ENCODE measurements around the gene CFAP97. TPM values are rescaled to one million over a fixed set of nuclear protein-coding genes. Genes with fewer than 3 reads are reported as not detected.
A peak's percentile ranks its signal among the peaks of the same experiment; 100 is the strongest.
"Not testable (repeated sequence)": the region's sequence is repeated elsewhere in the genome, so short reads cannot be mapped to it uniquely, and the experiment has no call there.

Gene CFAP97
- total RNA-seq, 5 donors from 2014 or later (not counting 1 experiment from before 2014, with no cell fraction given): 29.8 to 35.3 (median 31.8) TPM

DNA sequence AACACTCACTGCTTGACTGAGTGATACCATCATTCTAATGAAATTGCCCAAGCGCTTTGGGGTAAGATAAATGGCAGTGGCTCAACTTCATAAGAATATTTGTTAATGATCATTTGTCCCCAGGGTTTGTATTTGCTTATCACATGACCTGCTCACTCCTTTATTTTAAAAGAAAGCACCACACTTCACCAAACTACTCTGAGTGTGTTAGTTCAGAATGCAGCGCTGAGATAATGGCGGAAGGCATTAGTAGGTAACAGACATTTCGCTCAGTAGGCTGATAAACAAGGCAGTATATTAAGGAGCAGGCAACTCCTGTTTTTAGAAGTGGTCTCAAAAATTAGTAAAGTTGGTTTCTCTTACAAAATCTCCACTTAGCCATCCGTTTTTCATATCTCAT, 7.2 kb upstream of the CFAP97 start:
- ChIA-PET CTCF (interaction anchor here in 1 of 2 donors (0.6 kb wide), 1 partner anchor 70 kb away, joined by 5 read pairs; no protein-coding TSS in a partner anchor), POLR2A (no interaction called here)
- Mint-ChIP-seq H3K27me3 (no peaks in the 10 kb centered on the region), H3K27ac (no peak overlapping the region), H3K9me3 (no peaks in the 10 kb centered on the region), H3K4me3 (peak overlapping the region; percentile 84 to 89 (median 85)), H3K36me3 (no peaks in the 10 kb centered on the region), H3K4me1 (peaks cover 24 to 42% (median 40%) of the 10 kb centered on the region in 3 donors)
- peaks cover 8 to 13% of the 10 kb centered on the region in 2 experiments for H3K4me1 ChIP-seq (ENCODE audit: control insufficient read depth in 1 of 2, extremely low read depth in 1 of 2, insufficient read depth in 2 of 2, low read length in 2 of 2)
- H3K4me3 ChIP-seq (ENCODE audit: control insufficient read depth in 1 of 2, extremely low read depth in 1 of 2, low read length in 1 of 2): peak overlapping the region in 1 of 2 donors; percentile 57
- H3K36me3 ChIP-seq (ENCODE audit: control insufficient read depth in 2 of 2, extremely low read depth in 1 of 2, insufficient read depth in 1 of 2, low read length in 1 of 2): no peaks in the 10 kb centered on the region
- peaks cover 0 to 7% of the 10 kb centered on the region in 2 experiments for H3K27me3 ChIP-seq (replicated peaks in 1 of 2; ENCODE audit: control insufficient read depth in 2 of 2, extremely low read depth in 1 of 2, insufficient read depth in 2 of 2, low read length in 1 of 2)
- DNase-seq (peak in 1 of 35 experiments; percentile 17), ATAC-seq (replicated peaks in 1 of 4) (no peak)
- H3K9me3 ChIP-seq: no peaks in the 10 kb centered on the region
- whole genome bisulfite sequencing (ENCODE audit: insufficient coverage): no CpG with 5 or more reads among the region's 5 CpGs
- no peak overlapping the region for H3K27ac ChIP-seq (ENCODE audit: low read length)

DNA sequence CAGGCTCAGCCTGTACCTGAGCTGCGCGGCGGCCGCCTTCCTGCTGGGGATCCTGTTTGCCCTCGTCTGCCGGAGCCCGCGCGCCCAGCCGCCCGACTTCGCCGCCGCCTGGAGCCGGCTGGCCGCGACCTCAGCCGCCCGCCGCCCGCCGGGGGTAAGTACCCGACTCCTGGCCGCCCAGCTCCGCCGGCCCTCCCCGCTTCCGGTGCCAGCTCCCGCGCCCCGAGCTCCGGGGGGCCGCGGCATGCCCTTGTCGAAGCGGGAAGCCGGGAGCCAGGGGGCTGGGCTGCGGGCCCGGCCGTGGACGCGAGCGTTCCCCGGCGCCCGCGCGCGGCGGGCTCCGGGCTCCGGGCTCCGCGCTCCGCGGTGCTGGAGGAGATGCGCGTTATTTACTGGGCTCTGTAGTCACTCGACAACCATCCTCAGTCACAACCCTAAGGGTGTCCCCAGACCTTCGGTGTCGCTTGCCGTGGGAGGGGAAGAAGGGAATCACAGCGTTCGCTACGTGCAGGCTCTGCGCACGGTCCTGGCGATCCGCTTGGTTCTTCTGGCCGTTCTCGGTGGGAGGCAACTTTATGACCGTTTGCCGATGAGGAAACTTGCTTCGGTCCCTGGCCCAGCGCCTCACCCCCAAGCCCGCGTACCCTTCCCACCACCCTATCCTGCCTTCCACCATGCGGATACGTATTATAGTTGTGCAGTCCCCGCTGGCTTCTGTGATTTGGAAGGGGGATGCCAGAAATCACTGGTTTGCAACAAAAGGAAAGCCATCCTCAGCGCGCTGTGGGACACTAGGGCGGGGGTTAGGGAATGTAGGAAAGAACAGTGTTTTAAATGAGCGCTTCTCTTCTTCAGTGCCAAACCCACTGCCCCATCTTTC, 6.5 kb upstream of the CFAP97 start:
- H3K4me3 Mint-ChIP-seq: peak overlapping the region; percentile 84 to 89 (median 85)
- ChIA-PET POLR2A (interaction anchor here in 1 of 2 donors (1.0 to 1.7 kb wide), 2 partner anchors 13 to 185 kb away, joined by 4 to 5 read pairs; partner anchors contain the start of gene LRP2BP), CTCF (interaction anchor here in 1 of 2 donors (1.3 kb wide), 1 partner anchor 9 kb away, joined by 4 read pairs; no protein-coding TSS in a partner anchor)
- no peak overlapping the region for H3K27ac ChIP-seq (ENCODE audit: low read length)
- peak in 31 of 35 experiments; percentile 12 to 61 (median 35) for DNase-seq
- H3K27ac Mint-ChIP-seq: peak overlapping the region in 1 of 2 donors; percentile 77
- WGBS (ENCODE audit: insufficient coverage): under 1% methylated on average over 41 of the region's 84 CpGs
- H3K4me1 ChIP-seq (ENCODE audit: control insufficient read depth in 1 of 2, extremely low read depth in 1 of 2, insufficient read depth in 2 of 2, low read length in 2 of 2): peaks cover 8 to 16% of the 10 kb centered on the region in 2 experiments
- no peaks in the 10 kb centered on the region for H3K36me3 ChIP-seq (ENCODE audit: control insufficient read depth in 2 of 2, extremely low read depth in 1 of 2, insufficient read depth in 1 of 2, low read length in 1 of 2)
- peaks cover 0 to 7% of the 10 kb centered on the region in 2 experiments for H3K27me3 ChIP-seq (replicated peaks in 1 of 2; ENCODE audit: control insufficient read depth in 2 of 2, extremely low read depth in 1 of 2, insufficient read depth in 2 of 2, low read length in 1 of 2)
- H3K36me3 Mint-ChIP-seq: no peaks in the 10 kb centered on the region
- ATAC-seq (replicated peaks in 1 of 4): peak; percentile 43 to 65 (median 63)
- no peaks in the 10 kb centered on the region for H3K9me3 ChIP-seq
- no peaks in the 10 kb centered on the region for H3K9me3 Mint-ChIP-seq
- H3K4me1 Mint-ChIP-seq: peaks cover 26 to 47% (median 38%) of the 10 kb centered on the region in 3 donors
- no peaks in the 10 kb centered on the region for H3K27me3 Mint-ChIP-seq
- peak overlapping the region; percentile 57 to 79 for H3K4me3 ChIP-seq (ENCODE audit: control insufficient read depth in 1 of 2, extremely low read depth in 1 of 2, low read length in 1 of 2)

GRCh38 chr4:185209852-185210101, 6.0 kb upstream of the CFAP97 start:
- H3K9me3 ChIP-seq; H3K36me3 Mint-ChIP-seq; ATAC-seq (replicated peaks in 1 of 4); H3K27ac ChIP-seq (ENCODE audit: low read length); H3K27ac Mint-ChIP-seq; H3K27me3 ChIP-seq (replicated peaks in 1 of 2; ENCODE audit: control insufficient read depth in 2 of 2, extremely low read depth in 1 of 2, insufficient read depth in 2 of 2, low read length in 1 of 2); H3K9me3 Mint-ChIP-seq; H3K4me3 Mint-ChIP-seq; H3K36me3 ChIP-seq (ENCODE audit: control insufficient read depth in 2 of 2, extremely low read depth in 1 of 2, insufficient read depth in 1 of 2, low read length in 1 of 2); DNase-seq; H3K27me3 Mint-ChIP-seq: not testable (repeated sequence)
- Histone ChIP-seq H3K4me1 (ENCODE audit: control insufficient read depth in 1 of 2, extremely low read depth in 1 of 2, insufficient read depth in 2 of 2, low read length in 2 of 2) (peaks cover 11 to 21% of the 10 kb centered on the region in 2 experiments), H3K4me3 (ENCODE audit: control insufficient read depth in 1 of 2, extremely low read depth in 1 of 2, low read length in 1 of 2) (peak overlapping the region in 1 of 2 donors; percentile 79)
- peaks cover 29 to 53% (median 43%) of the 10 kb centered on the region in 3 donors for H3K4me1 Mint-ChIP-seq
- CTCF ChIA-PET: interaction anchor here in 1 of 2 donors (1.3 kb wide), 1 partner anchor 9 kb away, joined by 4 read pairs; no protein-coding TSS in a partner anchor
- POLR2A ChIA-PET: interaction anchor here in 1 of 2 donors (1.0 to 1.7 kb wide), 2 partner anchors 13 to 185 kb away, joined by 4 to 5 read pairs; partner anchors contain the start of gene LRP2BP
- WGBS (ENCODE audit: insufficient coverage): under 1% methylated on average over 34 of the region's 39 CpGs

DNA sequence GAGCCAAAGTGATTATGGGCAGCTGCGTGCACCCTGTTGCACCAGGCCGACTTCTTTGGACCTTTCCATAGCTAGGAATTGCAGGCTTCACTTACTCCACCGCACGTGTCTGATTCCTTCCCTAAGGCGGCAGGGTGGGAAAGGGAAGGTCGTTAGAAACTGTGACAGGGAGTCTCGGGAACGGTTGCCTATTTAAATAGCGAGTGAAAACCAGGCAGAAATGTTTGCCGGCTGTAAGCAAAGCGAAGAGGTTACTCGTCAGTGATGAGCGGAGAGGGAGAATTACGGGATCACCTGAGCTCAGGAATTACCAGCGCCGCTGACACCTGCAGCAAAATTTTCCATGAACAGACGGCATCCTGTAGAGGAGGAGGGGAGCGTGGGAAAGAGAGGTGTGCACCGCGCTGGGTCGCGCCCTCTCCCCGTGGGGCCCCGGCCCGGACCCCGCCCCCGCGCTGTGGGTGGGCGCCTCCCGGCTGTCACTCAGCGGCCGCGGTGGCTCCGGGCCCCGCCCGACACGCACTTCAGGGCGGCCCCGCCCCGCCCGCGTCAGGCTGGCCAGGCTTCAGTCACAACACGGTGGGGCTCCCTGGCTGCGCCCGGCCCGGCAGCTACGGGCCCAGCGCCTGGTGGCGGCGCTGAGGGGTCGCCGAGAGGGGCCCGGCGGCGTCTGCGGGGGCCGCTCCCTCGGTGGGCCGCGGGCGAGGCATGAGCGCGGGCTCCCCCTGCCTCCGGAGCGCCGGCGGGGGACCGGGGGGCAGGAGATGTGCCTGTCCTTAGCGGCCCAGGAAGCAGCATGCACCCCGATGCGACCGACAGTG, 5.4 kb upstream of the CFAP97 start, which contains the start of gene SNX25:
Gene SNX25 (plus strand): TSS at position 568 of the 821 bp plus-strand sequence. CDS start 229 bp downstream, at position 797.
- Histone ChIP-seq H3K36me3 (ENCODE audit: control insufficient read depth in 2 of 2, extremely low read depth in 1 of 2, insufficient read depth in 1 of 2, low read length in 1 of 2) (no peaks in the 10 kb centered on the region), H3K4me3 (ENCODE audit: control insufficient read depth in 1 of 2, extremely low read depth in 1 of 2, low read length in 1 of 2) (peak within 1 kb of the TSS; percentile 61 to 79), H3K9me3 (no peaks in the 10 kb centered on the region), H3K27me3 (replicated peaks in 1 of 2; ENCODE audit: control insufficient read depth in 2 of 2, extremely low read depth in 1 of 2, insufficient read depth in 2 of 2, low read length in 1 of 2) (peaks cover 0 to 7% of the 10 kb centered on the region in 2 experiments), H3K4me1 (ENCODE audit: control insufficient read depth in 1 of 2, extremely low read depth in 1 of 2, insufficient read depth in 2 of 2, low read length in 2 of 2) (peaks cover 16 to 27% of the 10 kb centered on the region in 2 experiments), H3K27ac (ENCODE audit: low read length) (peak within 1 kb of the TSS; percentile 35)
- Mint-ChIP-seq H3K36me3 (no peaks in the 10 kb centered on the region), H3K4me1 (peaks cover 35 to 55% (median 48%) of the 10 kb centered on the region in 3 donors), H3K4me3 (peak within 1 kb of the TSS; percentile 86 to 96 (median 93)), H3K27ac (peak within 1 kb of the TSS; percentile 67 to 84), H3K9me3 (no peaks in the 10 kb centered on the region), H3K27me3 (no peaks in the 10 kb centered on the region)
- WGBS (ENCODE audit: insufficient coverage): under 1% methylated on average over 65 of the region's 72 CpGs
- ATAC-seq (replicated peaks in 1 of 4): peak; percentile 92 to 93 (median 92)
- CTCF ChIA-PET: interaction anchor here (0.6 to 2.0 kb wide), 5 partner anchors 10 to 186 kb away, joined by 3 to 7 read pairs (median 3); no protein-coding TSS in a partner anchor
- peak; percentile 64 to 89 (median 79) for DNase-seq
- POLR2A ChIA-PET: interaction anchor here in 1 of 2 donors (0.9 to 1.7 kb wide), 3 partner anchors 14 to 186 kb away, joined by 3 to 5 read pairs (median 4); partner anchors contain the start of gene LRP2BP

DNA sequence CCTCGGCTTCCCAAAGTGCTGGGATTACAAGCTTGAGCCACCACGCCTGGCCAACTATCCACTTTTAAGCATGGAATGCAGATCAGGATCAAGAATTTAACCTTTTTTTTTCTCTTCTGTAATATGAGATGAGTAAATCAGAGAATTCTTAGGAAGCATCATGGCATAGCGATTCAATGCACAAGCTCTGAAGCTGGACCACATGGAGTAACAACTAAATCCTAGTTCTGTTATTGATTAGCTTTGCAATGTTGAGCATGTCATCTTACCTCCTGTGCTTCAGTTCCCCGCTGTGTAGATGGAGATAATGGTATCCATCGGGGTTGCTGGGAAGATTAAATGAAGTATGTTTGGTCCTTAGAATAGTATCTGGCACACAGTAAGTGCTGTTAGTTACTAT, 3.7 kb upstream of the CFAP97 start:
- ChIA-PET CTCF (interaction anchor here (0.6 to 2.0 kb wide), 3 partner anchors 24 to 72 kb away, joined by 3 to 7 read pairs (median 3); no protein-coding TSS in a partner anchor), POLR2A (interaction anchor here (0.7 kb wide), 3 partner anchors 191 to 1700 kb away, joined by 4 to 8 read pairs (median 6); no protein-coding TSS in a partner anchor)
- no peak overlapping the region for H3K27ac ChIP-seq (ENCODE audit: low read length)
- DNase-seq (no peak), ATAC-seq (replicated peaks in 1 of 4) (no peak)
- H3K27ac Mint-ChIP-seq: no peak overlapping the region
- peaks cover 0 to 7% of the 10 kb centered on the region in 2 experiments for H3K27me3 ChIP-seq (replicated peaks in 1 of 2; ENCODE audit: control insufficient read depth in 2 of 2, extremely low read depth in 1 of 2, insufficient read depth in 2 of 2, low read length in 1 of 2)
- H3K9me3 ChIP-seq: no peaks in the 10 kb centered on the region
- H3K36me3 Mint-ChIP-seq: no peaks in the 10 kb centered on the region
- peaks cover 44 to 54% (median 47%) of the 10 kb centered on the region in 3 donors for H3K4me1 Mint-ChIP-seq
- H3K27me3 Mint-ChIP-seq: no peaks in the 10 kb centered on the region
- WGBS (ENCODE audit: insufficient coverage): 80% methylated on average over 1 of the region's 5 CpGs
- H3K4me1 ChIP-seq (ENCODE audit: control insufficient read depth in 1 of 2, extremely low read depth in 1 of 2, insufficient read depth in 2 of 2, low read length in 2 of 2): peaks cover 19 to 39% of the 10 kb centered on the region in 2 experiments
- no peak overlapping the region for H3K4me3 Mint-ChIP-seq
- H3K4me3 ChIP-seq (ENCODE audit: control insufficient read depth in 1 of 2, extremely low read depth in 1 of 2, low read length in 1 of 2): no peak overlapping the region
- no peaks in the 10 kb centered on the region for H3K9me3 Mint-ChIP-seq
- H3K36me3 ChIP-seq (ENCODE audit: control insufficient read depth in 2 of 2, extremely low read depth in 1 of 2, insufficient read depth in 1 of 2, low read length in 1 of 2): no peaks in the 10 kb centered on the region
